GM18870 (cell line): ENCODE data around the gene DNAJC8.

Experiments used
- ATAC-seq: cut with Tn5 transposase; IDR thresholded peaks from one replicate; pipeline ENCODE4 v1.9.1; 2021; ENCODE audit warnings: moderate library complexity; ENCODE audit not compliant: unreplicated experiment

The DNAJC8 gene, protein sequence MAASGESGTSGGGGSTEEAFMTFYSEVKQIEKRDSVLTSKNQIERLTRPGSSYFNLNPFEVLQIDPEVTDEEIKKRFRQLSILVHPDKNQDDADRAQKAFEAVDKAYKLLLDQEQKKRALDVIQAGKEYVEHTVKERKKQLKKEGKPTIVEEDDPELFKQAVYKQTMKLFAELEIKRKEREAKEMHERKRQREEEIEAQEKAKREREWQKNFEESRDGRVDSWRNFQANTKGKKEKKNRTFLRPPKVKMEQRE

DNA sequence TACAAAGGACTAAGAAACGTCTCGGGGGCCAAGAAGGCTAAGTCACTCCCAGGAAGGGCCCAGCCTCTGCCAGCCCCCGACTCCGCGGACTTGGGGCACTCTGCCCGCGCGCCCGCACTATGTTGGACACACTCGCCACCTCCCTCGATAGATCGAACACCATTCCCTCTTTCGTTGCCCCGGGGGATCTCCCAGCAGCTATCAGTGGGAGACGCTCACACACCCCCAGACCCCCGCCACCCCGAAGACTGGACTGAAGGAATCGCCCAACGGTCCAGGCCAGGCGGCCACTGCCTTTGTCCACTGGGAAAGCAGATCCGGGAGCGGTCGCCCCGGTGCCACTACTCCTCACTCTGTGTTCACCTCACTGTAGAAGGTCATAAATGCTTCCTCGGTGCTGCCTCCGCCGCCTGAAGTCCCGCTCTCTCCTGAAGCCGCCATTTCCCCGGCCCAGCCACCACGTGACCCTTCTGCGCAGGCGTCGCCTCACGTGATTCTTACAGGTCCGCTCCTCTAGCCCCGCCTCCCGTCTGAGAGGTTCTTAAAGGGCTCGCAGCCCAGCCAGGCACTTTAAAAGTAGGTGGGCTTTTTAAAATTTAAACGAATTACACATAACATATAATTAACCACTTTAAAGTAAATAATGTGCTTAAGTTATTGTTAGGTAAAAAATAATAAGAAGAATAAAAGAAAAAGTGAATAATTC lies at the start of gene DNAJC8:
Gene DNAJC8 (minus strand): TSS at position 472 of the 706 bp plus-strand sequence. CDS start 31 bp downstream, at position 441.
- no peak for ATAC-seq

DNA sequence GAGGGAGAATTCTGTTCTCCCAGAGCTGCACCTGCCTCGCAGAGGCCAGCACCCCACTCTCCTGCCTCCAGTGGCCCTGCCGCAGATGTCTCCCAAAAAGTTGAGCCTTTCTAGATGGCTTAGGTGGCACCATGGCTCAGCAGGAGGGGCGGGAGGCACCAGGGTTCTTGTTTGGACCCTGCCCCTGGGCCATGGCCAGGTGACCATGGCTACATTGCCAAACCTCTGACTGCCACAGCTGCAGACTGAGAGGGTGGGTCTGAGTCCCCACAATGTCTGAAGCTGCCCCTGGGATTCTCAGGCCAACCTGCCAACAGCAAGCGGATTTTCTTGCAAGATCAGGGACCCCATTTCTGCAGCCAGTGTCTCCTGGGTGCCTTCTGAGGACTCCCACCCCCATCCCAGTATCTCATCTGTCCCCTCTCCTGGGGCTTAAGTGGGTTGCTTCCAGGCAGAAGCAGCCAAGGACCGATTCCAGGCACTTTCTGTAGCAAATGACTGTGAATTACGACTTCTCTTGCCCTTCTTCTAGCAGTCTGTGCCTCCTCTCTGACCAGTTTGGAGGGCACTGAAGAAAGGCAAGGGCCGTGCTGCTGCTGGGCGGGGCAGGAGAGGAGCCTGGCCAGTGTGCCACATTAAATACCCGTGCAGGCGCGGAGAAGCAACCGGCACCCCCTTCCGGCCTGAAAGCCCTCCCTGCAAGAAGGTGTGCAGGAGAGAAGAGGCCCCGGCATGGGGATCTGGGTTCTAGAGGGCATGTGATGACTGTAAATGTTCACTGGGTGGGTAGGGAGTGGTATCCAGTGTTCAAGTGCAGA lies 49.0 kb upstream of the DNAJC8 start:
- no peak for ATAC-seq

DNA sequence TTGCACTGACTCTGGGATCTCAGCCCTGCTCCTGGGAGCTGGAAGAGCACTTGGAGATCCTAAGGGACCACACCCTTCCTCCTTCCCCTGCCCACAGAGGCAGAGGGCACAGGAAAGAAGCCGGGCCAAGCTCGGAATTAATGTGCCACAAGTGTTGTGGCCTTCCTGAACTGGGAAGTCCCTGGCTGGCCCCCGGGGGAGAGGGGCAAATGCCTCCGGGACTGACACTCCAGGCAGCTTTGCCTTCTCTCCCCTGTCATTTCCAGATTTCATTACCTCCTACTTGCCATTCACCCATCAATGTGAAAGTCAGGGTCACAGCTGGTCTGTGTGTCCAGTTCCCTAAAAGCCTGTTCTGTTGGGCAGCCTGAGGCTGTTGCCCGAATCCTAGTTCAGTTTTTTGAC lies 48.1 kb upstream of the DNAJC8 start:
- ATAC-seq = no peak

DNA sequence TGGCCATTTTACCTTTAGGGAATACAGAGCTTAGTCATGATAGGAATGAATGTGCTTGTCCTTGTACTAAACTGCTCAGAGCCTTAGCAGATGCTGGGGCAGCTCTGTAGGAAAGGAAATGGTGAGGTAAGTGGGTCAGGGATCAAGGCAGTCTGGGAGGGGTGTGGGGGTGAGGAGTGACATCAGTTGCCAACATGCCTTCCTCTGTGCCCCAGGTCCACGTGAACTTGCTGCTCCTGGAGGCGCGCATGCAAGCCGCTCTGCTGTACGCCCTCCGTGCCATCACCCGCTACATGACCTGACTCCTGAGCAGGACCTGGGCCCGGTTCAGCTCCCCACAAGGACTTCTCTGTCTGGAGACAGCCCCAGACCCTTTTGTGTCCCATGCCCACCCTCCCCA lies 47.7 kb upstream of the DNAJC8 start:
- ATAC-seq = no peak

DNA sequence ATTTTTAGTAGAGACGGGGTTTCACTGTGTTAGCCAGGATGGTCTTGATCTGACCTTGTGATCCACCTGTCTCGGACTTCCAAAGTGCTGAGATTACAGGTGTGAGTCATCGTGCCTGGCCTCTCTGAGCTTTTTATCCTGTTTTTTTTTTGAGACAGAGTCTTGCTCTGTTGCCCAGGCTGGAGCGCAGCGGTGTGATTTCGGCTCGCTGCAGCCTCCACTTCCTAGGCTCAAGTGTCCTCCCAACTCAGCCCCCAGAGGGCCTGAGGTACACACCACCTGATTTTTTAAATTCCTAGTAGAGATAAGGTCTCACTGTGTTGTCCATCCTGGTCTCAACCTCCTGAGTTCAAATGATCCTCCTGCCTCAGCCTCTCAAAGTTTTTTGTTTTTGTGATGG lies 46.9 kb upstream of the DNAJC8 start:
- ATAC-seq = no peak

DNA sequence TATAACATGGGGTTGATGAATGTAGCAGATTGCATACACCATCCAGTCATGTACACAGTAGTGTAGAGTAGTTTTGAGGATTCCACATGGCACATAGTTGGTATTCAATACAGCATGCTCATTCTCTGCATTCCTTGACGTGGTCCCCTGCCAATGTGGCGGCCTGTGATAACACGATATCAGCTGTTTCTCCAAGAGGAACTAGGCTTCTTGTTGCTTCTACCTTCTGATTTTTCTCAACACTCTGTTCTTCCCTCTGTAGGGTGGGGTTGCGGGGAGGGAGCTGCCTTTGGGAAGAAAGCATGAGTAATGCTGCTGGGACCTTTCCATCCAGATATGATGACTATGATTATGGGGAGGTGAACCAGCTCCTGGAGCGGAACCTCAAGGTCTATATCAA lies 45.9 kb upstream of the DNAJC8 start:
- ATAC-seq = no peak

DNA sequence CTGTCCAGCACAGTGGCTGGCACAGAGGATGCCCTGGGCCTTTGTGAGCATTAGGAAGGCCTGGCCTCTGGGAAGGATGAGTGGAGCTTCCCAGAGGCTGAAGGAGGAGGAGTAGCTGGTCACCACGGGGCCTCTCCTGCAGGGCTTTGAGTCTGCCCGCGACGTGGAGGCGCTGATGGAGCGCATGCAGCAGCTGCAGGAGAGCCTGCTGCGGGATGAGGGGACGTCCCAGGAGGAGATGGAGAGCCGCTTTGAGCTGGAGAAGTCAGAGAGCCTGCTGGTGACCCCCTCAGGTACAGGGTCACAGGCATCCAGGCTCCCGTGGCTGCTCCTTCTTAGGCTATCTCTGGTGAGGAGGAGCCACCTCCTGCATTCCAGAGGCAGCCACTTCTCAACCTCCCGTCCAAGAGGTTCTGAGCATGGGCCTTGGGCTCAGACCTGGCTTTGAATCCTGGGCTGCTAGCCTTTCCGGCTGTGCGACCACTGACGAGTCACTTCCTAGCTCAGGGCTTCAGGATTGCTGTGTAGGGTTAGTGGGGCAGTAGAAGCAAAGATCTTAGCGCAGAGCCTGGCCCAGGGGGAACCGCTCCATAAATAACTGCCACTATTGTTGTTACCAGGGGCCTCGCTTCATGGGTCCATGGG lies 40.5 kb upstream of the DNAJC8 start:
- no peak for ATAC-seq

DNA sequence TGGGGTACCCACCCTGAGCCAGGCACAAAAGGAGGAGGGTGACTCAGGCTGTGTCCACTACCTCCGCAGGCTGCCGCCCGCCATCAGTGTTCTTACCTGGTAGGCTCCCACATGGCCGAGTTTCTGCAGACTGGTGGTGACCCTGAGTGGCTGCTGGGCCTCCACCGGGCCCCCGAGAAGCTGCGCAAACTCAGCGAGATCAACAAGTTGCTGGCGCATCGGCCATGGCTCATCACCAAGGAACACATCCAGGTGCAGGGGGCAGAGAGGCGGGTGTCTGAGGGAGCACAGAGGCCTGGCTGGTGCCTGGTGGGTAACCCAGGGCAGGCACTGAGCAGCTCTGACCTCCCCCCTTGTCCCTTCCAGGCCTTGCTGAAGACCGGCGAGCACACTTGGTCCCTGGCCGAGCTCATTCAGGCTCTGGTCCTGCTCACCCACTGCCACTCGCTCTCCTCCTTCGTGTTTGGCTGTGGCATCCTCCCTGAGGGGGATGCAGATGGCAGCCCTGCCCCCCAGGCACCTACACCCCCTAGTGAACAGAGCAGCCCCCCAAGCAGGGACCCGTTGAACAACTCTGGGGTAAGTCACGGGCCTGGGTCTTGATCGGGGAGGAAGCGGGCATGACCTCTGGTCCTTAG lies 39.5 kb upstream of the DNAJC8 start:
- ATAC-seq = no peak

DNA sequence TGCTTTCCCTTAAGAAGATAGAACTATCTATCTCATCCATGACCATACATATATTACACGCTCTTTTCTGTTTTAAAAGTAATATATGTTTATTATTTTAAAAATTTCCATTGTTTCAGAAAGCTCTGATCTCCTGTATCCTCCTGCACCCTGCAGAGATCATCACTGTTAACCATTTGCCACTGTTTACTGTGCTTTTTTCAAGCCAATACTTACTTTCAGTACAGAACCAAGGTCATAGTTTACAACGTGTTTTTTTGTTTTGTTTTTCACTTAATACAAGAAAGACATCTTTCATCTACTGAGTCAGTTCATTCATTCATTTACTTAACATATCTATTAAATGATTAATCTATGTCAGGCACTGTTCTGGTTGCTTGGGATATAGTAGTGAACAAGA lies 36.7 kb upstream of the DNAJC8 start:
- no peak for ATAC-seq

DNA sequence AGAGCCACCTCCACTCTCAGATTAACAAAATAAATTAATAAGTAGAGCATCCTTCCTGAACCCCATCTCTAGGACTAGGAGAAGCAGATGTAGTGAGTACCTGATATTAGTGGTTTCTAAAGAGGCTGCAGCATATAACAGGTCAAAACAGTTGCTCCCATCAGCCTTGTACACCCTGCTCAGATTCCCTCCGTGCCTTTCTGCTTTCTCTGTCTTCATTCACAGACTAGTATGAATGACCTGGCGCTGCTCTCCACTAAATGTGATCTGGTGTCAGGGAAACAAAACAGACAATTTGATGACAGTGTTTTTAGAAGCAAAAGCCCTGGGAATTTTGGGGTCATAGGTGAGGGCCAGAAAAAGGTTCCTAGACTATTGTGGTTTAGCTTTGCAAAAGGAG lies 34.8 kb upstream of the DNAJC8 start:
- ATAC-seq = no peak

DNA sequence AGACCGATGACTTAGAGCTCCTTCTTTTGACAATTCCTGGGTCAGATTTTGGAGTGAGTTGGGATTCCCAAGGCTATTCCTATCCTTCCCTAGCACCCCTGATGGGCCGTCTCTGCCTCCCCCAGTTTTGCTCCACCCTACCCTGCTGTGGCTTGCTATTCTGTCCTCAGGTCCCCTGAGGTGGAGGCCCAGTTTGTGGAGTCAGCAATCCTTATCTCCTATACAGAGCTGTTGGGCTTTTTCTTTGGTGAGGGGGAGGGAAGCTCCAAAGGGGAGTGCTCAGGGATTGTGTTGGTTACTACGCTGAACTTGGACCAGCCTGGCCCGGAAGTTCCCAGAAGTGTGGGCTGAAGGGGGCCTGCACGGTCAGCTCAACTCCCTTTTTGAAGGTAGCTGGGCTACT lies 34.1 kb upstream of the DNAJC8 start:
- ATAC-seq = no peak

DNA sequence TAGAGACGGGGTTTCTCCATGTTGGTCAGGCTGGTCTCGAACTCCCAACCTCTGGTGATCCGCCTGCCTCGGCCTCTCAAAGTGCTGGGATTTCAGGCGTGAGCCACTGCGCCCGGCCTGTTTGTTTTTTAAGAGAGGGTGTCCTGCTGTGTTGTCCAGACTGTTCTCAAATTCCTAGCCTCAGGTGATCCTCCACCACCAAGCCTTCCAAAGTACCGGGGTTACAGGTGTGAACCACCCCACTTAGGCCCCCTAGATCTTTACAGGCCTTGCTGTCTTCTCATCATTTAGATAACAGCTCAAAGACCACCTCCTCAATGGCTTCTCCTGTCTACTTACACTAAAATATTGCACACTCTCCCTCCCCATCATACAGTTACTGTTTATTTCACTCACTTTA lies 32.7 kb upstream of the DNAJC8 start:
- ATAC-seq = no peak

DNA sequence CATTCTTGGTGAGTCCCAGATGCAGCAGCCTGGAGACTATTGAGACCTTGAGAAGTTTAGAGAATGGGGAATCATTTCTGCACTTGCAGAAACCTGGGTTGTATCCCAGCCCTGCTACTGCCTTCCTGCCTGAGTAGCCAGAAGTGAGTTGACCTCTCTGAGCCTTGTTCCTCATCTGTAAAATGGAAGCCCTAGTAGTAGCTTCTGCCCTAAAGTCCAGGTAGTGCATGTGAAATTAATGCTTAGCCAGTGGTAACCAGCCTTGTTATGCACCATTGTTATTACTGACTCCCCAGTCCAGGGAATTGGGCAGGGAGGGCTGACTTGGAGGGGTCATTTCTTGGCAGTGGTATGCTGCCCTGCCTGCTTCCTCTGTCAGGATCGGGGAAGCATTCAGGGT lies 32.1 kb upstream of the DNAJC8 start:
- no peak for ATAC-seq

DNA sequence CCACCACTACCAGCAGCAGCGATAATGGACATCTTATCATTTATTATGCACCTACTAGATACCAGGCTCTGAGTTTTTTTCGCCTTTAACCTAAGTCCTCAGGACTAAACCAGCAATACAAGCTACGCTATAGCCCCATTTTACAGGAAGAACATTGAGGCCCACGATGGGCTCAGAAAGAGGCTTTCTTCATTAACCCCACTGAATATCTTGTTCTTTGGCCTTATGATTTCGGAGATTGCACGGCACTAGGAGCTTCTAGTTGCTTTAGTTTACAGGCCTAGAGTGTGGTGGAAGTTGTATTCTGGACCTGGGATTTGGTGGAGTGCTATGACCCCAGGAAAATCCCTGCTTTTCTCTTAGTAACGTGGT lies 28.0 kb upstream of the DNAJC8 start:
- ATAC-seq = no peak

DNA sequence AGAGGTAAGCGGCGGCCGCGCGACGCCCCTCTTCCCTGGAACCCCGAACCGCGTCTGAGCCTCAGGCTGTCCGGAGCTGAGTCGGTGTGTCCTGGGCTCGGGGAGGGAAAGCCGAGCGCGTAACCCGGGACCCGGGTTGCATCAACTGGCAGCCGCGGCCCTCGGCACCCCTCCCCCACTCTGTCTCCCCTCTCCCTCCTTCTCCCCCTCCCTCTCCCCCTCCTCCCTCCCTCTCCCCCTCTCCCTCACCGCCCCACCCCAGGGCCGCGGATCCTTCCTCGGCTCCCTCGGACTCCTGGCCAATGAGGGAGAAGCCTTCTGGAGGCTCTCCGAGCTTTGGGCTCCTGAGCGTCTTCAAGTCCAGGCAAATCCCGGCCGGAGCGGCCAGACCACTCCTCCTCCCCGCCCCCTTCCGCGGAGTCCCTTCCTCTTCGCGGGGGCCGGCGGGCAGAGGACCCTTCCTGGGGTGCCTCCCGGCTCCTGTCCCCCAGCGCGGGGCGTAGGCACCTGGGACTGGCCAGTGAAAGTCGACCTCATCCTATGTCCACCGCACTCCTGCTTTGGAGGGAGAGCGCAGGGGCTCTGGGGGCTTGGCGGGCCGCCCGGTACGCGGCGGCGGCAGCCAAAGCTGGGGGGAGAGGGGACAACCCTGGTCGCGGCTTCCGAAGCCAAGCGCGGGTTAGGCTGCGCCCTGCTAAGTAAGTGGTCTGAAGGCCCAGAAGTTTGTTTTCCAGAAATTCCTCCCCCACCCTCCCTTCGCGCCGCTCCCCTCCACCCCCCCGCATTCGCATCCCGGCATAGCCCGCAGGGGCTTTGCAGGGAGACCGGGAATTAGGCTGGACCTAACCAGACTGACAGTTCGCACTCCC lies 27.3 kb upstream of the DNAJC8 start:
- ATAC-seq = no peak

DNA sequence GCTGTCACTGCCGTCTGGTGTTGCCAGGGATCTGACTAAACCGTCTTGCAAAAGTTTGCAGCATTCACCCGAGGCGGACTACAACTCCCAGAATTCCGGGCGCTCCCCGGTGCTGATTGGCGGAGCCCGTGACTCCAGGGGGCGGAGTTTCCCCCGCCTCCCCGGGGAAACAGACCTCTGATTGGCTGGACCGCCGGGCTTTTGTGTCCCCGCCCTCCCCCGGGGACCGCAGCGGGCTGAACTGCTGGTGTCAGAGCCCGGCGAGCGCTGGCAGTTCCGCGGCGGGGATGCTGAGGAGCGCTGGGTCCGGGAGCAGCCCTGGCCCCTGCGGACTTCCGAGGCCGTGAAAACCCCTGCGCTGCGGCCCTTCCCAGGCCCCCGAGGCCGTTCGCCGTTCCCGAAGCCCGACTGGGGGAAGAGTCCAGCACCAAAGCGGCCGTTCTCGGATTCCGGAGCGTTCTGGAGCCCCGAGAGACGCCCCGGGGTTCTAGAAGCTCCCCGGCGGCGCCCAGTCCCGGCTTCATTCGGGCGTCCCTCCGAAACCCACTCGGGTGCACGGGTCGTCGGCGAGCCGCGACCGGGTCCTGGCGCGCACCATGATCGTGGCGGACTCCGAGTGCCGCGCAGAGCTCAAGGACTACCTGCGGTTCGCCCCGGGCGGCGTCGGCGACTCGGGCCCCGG lies 26.6 kb upstream of the DNAJC8 start, which contains the start of gene SESN2:
Gene SESN2 (plus strand): TSS at position 267 of the 682 bp plus-strand sequence. CDS start 330 bp downstream, at position 597.
- peak; percentile 77 for ATAC-seq

DNA sequence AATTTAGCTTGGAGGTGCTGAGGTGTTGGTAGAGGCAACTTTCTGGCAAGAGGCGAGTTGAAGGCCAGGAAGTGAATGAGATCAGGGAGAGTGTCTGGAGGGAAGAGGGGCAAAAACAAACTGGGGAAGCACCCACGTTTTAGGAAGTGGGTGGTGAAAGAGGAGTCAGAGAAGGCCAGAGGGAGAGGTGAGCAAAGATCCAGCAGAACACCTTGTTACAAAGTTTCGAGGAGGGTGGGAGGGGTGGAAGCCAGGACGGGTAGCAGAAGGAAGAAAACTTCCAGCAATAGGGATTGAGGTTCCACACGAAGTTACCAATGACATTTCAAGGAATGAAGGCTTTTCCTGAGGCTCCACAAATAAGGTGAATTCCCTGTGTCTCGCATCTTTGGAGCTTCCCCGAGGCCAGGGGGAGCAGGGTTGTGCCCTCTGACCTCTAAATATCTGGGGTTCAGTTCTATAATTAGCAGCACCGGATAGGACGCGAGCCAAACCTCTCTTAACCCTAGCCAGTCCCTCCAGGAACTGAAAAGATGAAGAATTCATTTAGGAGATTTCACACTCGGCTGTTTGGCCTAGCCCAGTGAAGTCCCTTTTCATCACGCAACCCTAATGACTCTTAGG lies 25.9 kb upstream of the DNAJC8 start:
- no peak for ATAC-seq

DNA sequence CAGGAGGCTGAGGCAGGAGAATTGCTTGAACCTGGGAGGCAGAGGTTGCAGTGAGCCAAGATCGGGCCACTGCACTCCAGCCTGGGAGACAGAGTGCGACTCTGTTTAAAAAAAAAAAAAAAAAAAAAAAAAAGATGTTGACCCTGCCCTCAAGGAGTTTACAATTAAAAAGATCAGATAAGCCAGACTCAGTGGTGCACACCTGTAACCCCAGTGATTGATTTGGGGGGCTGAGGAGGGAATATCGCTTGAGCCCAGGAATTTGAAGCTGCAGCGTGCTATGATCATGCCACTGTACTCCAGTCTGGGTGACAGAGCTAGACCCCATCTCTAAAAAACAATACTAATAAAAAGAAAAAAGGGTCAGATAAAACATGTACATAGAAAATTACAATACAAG lies 24.9 kb upstream of the DNAJC8 start:
- ATAC-seq = no peak
